K562 (cell line): ENCODE results near the gene NGRN. TPM values are rescaled to one million over a fixed set of nuclear protein-coding genes. Genes with fewer than 3 reads are reported as not detected.

Experiments used
- ATAC-seq: fragments of 200-7000 bp; cut with Tn5 transposase; 3 replicates; pipeline ENCODE4 v1.9.1; 2020; ENCODE audit warnings: moderate library complexity
- BruUV-seq: library from RNA; stranded (reverse); fragments of 400-500 nt; replicated peaks from 2 replicates; lab custom pipeline; 2021; lab: Mats Ljungman, UMichigan
- CTCF ChIA-PET: fragments of 300-600 bp; formaldehyde crosslinking; extraction: SDS; loops from one replicate; lab custom pipeline; 2021; ENCODE audit warnings: low intra/inter-chr PET ratio; lab: Yijun Ruan, JAX
- POLR2A ChIA-PET: fragments of 300-600, 350-650 bp; sonication (Branson Sonifier 250); formaldehyde crosslinking; extraction: SDS; loops from one replicate; lab custom pipeline; 2021; ENCODE audit warnings: antibody characterized with exemption, inconsistent platforms; lab: Yijun Ruan, JAX
- DNase-seq, 4 experiments: peaks; one replicate each; pipeline versions ENCODE4 v3.0.0 to v3.0.0-alpha.2; 2011 to 2018; ENCODE audit warnings: low spot score in 3 of 4, mixed read lengths in 3 of 4; ENCODE audit errors: extremely low read depth in 1 of 4
- FAIRE-seq: peaks from 2 replicates; lab custom pipeline; 2011; peaks lifted over from hg19 to GRCh38; lab: Jason Lieb, UNC
- H2AFZ ChIP-seq: 2 replicates; pipeline ENCODE4 v1.6.0; 2011; ENCODE audit warnings: low read depth, low read length, control low read depth, inconsistent platforms
- H3K27ac ChIP-seq: fragments of 200-600 bp; 3 replicates; pipeline ENCODE4 v1.8.0; 2011; ENCODE audit warnings: low read depth, mild to moderate bottlenecking, control low read depth, inconsistent platforms, low read length, moderate library complexity, mixed read lengths; ENCODE audit errors: extremely low read depth
- H3K27me3 ChIP-seq, 2 experiments: fragments of 300-600 bp in 1 of 2; 2 replicates in 1 of 2; 3 replicates in 1 of 2; pipeline versions ENCODE4 v1.6.0 to v1.8.0; 2011; ENCODE audit warnings: inconsistent platforms in 2 of 2, low read length in 2 of 2, mild to moderate bottlenecking in 1 of 2, mixed read lengths in 1 of 2, moderate library complexity in 1 of 2; ENCODE audit not compliant: control insufficient read depth in 2 of 2, insufficient read depth in 2 of 2
- H3K36me3 ChIP-seq: fragments of 300-600 bp; 3 replicates; pipeline ENCODE4 v1.8.0; 2011; ENCODE audit warnings: mild to moderate bottlenecking, low read length, inconsistent platforms; ENCODE audit not compliant: control insufficient read depth, insufficient read depth
- H3K4me1 ChIP-seq, 2 experiments: fragments of 200-600 bp in 1 of 2; replicated peaks in 1 of 2; 2 replicates in 1 of 2; 3 replicates in 1 of 2; pipeline versions ENCODE4 v1.5.1 to v1.8.0; 2011; ENCODE audit warnings: inconsistent platforms in 2 of 2, low read length in 2 of 2, mild to moderate bottlenecking in 1 of 2, mixed read lengths in 1 of 2, moderate library complexity in 1 of 2; ENCODE audit not compliant: control insufficient read depth in 2 of 2, insufficient read depth in 2 of 2
- H3K4me2 ChIP-seq: 2 replicates; pipeline ENCODE4 v1.6.1; 2011; ENCODE audit warnings: low read length, control low read depth, inconsistent platforms, mixed read lengths; ENCODE audit not compliant: insufficient read depth
- H3K4me3 ChIP-seq: fragments of 200-600 bp; sonication (generic), shearing (Covaris generic); 2 replicates; pipeline ENCODE4 v1.5.1; 2016; ENCODE audit warnings: control low read depth, inconsistent platforms
- H3K79me2 ChIP-seq: fragments of 200-600 bp; 3 replicates; pipeline ENCODE4 v1.8.0; 2011; ENCODE audit warnings: low read length, inconsistent platforms; ENCODE audit not compliant: control insufficient read depth, insufficient read depth
- H3K9ac ChIP-seq, 2 experiments: 2 replicates each; pipeline versions ENCODE4 v1.6.0 to v1.6.1; 2011; ENCODE audit warnings: low read depth in 2 of 2, low read length in 2 of 2, control low read depth in 1 of 2, inconsistent platforms in 1 of 2, mild to moderate bottlenecking in 1 of 2, mixed read lengths in 1 of 2; ENCODE audit not compliant: insufficient read depth in 1 of 2
- H3K9me1 ChIP-seq: one replicate; pipeline ENCODE4 v1.6.0; 2011; ENCODE audit warnings: inconsistent platforms, mild to moderate bottlenecking, low read length, moderate library complexity; ENCODE audit not compliant: control insufficient read depth, insufficient read depth
- H3K9me3 ChIP-seq: replicated peaks from 2 replicates; pipeline ENCODE4 v1.5.1; 2011; ENCODE audit warnings: low read depth, low read length, inconsistent platforms; ENCODE audit not compliant: control insufficient read depth, insufficient read depth
- H4K20me1 ChIP-seq: replicated peaks from 2 replicates; pipeline ENCODE4 v1.6.1; 2011; ENCODE audit warnings: low read length, inconsistent platforms, mixed read lengths; ENCODE audit not compliant: control insufficient read depth, insufficient read depth
- E2F5 ChIP-seq: sonication (generic); formaldehyde crosslinking; IDR thresholded peaks from 2 replicates; pipeline ENCODE4 v1.8.0; 2022; ENCODE audit warnings: mild to moderate bottlenecking, missing genetic modification reagents
- EP300 ChIP-seq: IDR thresholded peaks from 2 replicates; pipeline ENCODE4 v1.6.1; 2012; ENCODE audit warnings: low read length, improper control_type of control experiment
- ESRRA ChIP-seq: fragments of 450-650 bp; IDR thresholded peaks from 2 replicates; pipeline ENCODE4 v1.6.1; 2014; ENCODE audit warnings: low read depth, mild to moderate bottlenecking, moderate library complexity, borderline replicate concordance
- HCFC1 ChIP-seq: IDR thresholded peaks from 2 replicates; pipeline ENCODE4 v1.6.1; 2012; ENCODE audit warnings: low read depth, low read length, improper control_type of control experiment
- POLR2G ChIP-seq: fragments of 200-400 bp; formaldehyde crosslinking; IDR thresholded peaks from 2 replicates; pipeline ENCODE4 v1.6.1; 2017; ENCODE audit warnings: low read depth, mild to moderate bottlenecking, antibody characterized with exemption, low read length, moderate library complexity
- POLR2H ChIP-seq: IDR thresholded peaks from 2 replicates; pipeline ENCODE4 v1.6.1; 2016; ENCODE audit warnings: missing genetic modification characterization, low read depth, mild to moderate bottlenecking, control low read depth, missing compliant biosample characterization, moderate library complexity
- PREB ChIP-seq: sonication (generic); formaldehyde crosslinking; IDR thresholded peaks from 2 replicates; pipeline ENCODE4 v1.8.1; 2023; ENCODE audit warnings: mild to moderate bottlenecking, missing genetic modification reagents
- RERE ChIP-seq: sonication (generic); formaldehyde crosslinking; IDR thresholded peaks from 2 replicates; pipeline ENCODE4 v1.8.0; 2023; ENCODE audit warnings: missing genetic modification reagents, mild to moderate bottlenecking, borderline replicate concordance
- TCF7 ChIP-seq: sonication (generic); IDR thresholded peaks from 2 replicates; pipeline ENCODE4 v1.6.1; 2016; ENCODE audit warnings: antibody characterized with exemption, borderline replicate concordance
- ZNF165 ChIP-seq: fragments of 250-450 bp; sonication (Bioruptor Pico); IDR thresholded peaks from 2 replicates; pipeline ENCODE4 v1.4.0; 2020; ENCODE audit warnings: borderline replicate concordance
- ZNF277 ChIP-seq: fragments of 250-450 bp; sonication (Bioruptor Pico); IDR thresholded peaks from 2 replicates; pipeline ENCODE4 v1.8.0; 2022; ENCODE audit warnings: inconsistent platforms, mild to moderate bottlenecking, moderate library complexity, borderline replicate concordance
- WGBS: fragments of 100-300 bp; shearing (Covaris generic); methylation state at CpG from one replicate; pipeline ENCODE4 v1.1.6; 2016; ENCODE audit warnings: low coverage, mixed read lengths; ENCODE audit not compliant: insufficient coverage; ENCODE audit errors: missing lambda C conversion rate; 5-methylcytosine and 5-hydroxymethylcytosine counted together
- in situ Hi-C: fragments of 300-500 bp; cut with MboI; formaldehyde crosslinking; loops from 4 replicates; pipeline ENCODE4 v1.15.0; 2018; ENCODE audit warnings: inconsistent platforms, mixed read lengths
- intact Hi-C: fragments of 100-400 bp; cut with micrococcal nuclease; formaldehyde crosslinking; loops from 2 replicates; pipeline ENCODE4 v1.14.2; 2022
- polyA plus RNA-seq, 8 experiments: library from polyadenylated mRNA; depleted of rRNA in 4 of 8; stranded (reverse) in 5 of 8; unstranded in 3 of 8; fragments of >200 nt; fragmentation: Nextera tagmentation in 2 of 8; fragmentation: Illumina TruSeq in 1 of 8; extraction: Ambion mirVana in 2 of 8; extraction: Trizol in 1 of 8; gene quantifications; 2 replicates each; pipeline versions ENCODE4 v1.2.1 to v1.2.3, GENCODE V29; 2011 to 2014; ENCODE audit warnings: inconsistent platforms in 1 of 8, missing spikeins in 1 of 8
- total RNA-seq, 7 experiments: library from RNA; depleted of rRNA in 6 of 7; stranded (reverse); fragments of >200 nt in 6 of 7; fragmentation: Illumina TruSeq in 2 of 7; extraction: Trizol in 2 of 7; gene quantifications; 2 replicates each; pipeline versions ENCODE4 v1.2.1 to v1.2.3, GENCODE V29; 2011 to 2021; ENCODE audit warnings: low replicate concordance in 1 of 7

Gene NGRN
- total and polyA plus RNA-seq, 9 of the 15 experiments (the other 6 are each of a cell fraction or from before 2014, with no cell fraction given): 14.0 to 73.4 (median 60.0) TPM

- BruUV-seq: no TSS peak
- TF ChIP-seq E2F5 (CRISPR knock-in tag) (no peak), PREB (CRISPR knock-in tag) (no peak), HCFC1 (no peak), EP300 (no peak), ZNF277 (CRISPR knock-in tag) (no peak), POLR2H (tag) (no peak), POLR2G (no peak), RERE (CRISPR knock-in tag) (no peak), ZNF165 (CRISPR knock-in tag) (no peak), TCF7 (no peak), ESRRA (no peak)
- DNase-seq: no peak
- Histone ChIP-seq H3K4me3 (no peak overlapping the region), H3K9me1 (no peaks in the 10 kb centered on the region), H3K36me3 (peaks cover 97% of the 10 kb centered on the region), H3K4me1 (peaks cover 5 to 34% of the 10 kb centered on the region in 2 experiments; a peak in 3 of 5 replicates), H3K9me3 (no peaks in the 10 kb centered on the region), H3K27ac (no peak overlapping the region), H3K9ac (0 out of 4 replicates have a peak overlapping the region, but pooled peaks of 1 of the 2 experiments have one; percentile 8), H3K79me2 (peaks cover 12% of the 10 kb centered on the region), H3K4me2 (no peak overlapping the region), H2AFZ (no peak overlapping the region), H3K27me3 (no peaks in the 10 kb centered on the region), H4K20me1 (0 out of 2 replicates have a peak, but pooled peaks cover 4% of the 10 kb centered on the region)
- ATAC-seq: no peak
- POLR2A ChIA-PET: interaction anchor here (0.6 to 1.0 kb wide), 4 partner anchors 8 to 454 kb away, joined by 3 to 5 read pairs (median 3); no protein-coding TSS in a partner anchor
- in situ Hi-C loops (no loop called here), intact Hi-C loops (no loop called here)
- CTCF ChIA-PET: no interaction called here
- WGBS: 90% methylated on average over 7 of the region's 7 CpGs
- FAIRE-seq: no peak
Observed at GRCh38 chr15:90227336-90227735, 38.1 kb upstream of the NGRN start.
